GM21717 (cell line): ENCODE data around the gene ARRDC2.
"Not testable (repeated sequence)": the region's sequence is repeated elsewhere in the genome, so short reads cannot be mapped to it uniquely, and the experiment has no call there.

Experiments
- ATAC-seq: cut with Tn5 transposase; IDR thresholded peaks from one replicate; pipeline ENCODE4 v1.9.1; 2021; ENCODE audit warnings: mild to moderate bottlenecking, moderate library complexity; ENCODE audit not compliant: unreplicated experiment

Gene ARRDC2

DNA sequence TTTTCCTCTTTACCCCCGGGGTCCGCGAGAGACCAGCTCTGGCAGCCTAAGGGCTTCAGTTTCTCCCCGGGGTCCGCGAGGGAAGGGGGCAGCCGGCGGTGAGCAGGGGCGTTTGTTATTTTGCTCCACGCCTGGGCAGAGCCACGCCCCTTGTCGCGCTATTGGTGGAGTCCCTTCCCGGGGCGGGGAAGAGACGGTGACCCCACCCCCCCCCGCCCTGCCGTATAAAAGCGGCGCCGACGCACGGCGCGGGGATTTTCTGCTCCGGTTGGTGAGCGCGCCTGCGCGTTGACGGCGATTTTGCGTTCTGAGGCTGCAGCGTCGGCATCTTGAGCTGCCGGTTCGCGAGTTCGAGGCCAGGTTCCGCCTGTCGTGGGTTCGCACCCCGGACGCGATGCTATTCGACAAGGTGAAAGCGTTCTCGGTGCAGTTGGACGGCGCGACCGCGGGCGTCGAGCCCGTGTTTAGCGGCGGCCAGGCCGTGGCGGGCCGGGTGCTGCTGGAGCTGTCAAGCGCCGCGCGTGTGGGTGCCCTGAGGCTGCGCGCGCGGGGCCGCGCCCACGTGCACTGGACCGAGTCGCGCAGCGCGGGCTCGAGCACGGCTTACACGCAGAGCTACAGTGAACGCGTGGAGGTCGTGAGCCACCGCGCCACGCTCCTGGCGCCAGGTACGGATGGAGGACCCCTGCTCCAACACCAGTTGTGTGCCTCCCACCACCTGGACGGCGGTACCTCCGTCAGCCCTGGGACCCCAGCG, at the start of gene ARRDC2:
ARRDC2 (plus strand) TSS at position 254 of the 757 bp plus-strand sequence; CDS start at position 395, 141 bp downstream.
- no peak for ATAC-seq

DNA sequence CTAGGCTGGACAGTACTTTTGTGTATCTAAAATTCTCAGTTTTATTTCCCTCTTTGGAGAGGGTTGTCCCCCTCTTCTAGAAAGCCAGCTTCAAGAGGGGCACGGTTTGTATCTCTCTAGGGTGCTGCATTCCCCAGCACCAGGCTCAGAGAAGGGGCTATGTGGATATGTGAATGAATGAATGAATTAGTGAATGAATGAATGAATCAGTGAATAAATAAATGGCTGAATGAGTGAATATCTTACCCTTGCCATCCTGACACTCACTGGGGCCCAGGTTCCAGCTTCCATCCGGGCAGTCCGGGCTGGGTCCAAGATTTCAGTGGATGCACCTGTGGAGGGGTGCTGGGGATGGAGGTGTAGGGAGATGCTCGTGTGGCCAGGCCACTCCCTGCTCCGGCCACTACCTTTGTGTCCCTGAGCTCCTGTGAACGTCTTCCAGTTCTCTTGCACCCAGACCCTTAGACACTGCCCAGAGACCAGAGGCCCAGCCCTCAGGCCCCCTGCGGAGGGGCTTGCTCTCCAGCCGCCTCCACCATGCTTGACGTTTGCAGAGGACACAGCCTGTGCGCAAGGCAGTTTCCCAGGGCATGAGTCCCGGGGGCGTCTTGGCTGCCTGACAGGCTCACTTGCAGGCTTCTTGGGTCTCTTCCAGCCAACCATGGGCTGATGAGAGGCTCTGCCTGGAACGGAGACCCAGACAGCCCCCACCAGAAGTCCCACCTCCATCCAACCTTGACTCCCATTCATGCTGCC, 43.9 kb upstream of the ARRDC2 start:
- no peak for ATAC-seq

DNA sequence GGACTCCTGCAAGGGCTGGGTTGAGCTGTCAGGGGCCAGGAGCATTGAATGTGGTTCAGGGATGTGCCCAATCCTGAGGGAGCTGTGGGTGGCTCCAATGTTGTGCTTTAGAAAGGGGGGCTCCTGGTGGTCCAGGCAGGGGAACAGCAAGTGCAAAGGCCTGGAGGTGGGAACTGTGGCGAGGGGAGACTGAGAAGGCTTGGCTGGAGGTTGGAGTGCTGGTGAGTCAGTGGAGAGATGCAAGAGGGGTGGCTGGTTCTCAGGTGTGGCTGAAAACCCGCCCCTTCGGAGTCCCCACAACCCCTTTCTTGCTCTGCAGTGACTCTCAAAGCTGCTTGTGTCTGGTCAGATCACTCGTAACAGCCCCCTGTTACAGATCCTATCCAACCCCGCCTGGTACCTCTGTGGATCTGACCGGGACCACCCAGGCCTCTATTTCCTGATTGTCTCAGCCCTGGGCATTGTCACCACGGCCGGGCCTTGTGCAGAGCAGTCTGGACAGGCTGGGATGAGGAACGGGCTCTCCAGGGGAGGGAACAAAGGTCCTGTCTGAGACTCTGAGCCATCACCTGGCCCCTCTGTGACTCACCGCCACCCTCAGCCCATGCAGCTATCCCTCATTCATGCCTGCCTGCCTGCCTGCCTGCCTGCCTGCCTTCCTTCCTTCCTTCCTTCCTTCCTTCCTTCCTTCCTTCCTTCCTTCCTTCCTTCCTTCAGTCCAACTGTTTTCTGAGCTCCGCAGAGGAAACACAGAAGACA, 42.4 kb upstream of the ARRDC2 start:
- ATAC-seq: no peak

DNA sequence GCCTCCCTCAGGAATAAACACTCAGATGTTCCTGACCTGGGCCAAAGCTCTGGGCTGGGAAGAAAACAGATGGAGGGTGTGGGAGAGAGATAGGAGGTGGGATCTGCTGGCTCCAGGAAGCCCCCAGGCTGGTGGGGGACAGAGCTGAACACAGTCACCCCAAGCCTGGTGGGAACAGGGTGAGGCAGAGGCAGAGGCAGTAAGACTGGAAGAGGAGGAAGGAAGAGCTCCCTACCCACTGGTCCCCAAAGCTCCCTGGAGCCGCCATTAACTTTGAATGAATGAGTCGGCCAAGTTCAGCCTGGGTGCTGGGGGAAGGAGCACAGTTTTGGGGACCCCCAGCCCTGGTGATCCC, 41.9 kb upstream of the ARRDC2 start:
- ATAC-seq: no peak

DNA sequence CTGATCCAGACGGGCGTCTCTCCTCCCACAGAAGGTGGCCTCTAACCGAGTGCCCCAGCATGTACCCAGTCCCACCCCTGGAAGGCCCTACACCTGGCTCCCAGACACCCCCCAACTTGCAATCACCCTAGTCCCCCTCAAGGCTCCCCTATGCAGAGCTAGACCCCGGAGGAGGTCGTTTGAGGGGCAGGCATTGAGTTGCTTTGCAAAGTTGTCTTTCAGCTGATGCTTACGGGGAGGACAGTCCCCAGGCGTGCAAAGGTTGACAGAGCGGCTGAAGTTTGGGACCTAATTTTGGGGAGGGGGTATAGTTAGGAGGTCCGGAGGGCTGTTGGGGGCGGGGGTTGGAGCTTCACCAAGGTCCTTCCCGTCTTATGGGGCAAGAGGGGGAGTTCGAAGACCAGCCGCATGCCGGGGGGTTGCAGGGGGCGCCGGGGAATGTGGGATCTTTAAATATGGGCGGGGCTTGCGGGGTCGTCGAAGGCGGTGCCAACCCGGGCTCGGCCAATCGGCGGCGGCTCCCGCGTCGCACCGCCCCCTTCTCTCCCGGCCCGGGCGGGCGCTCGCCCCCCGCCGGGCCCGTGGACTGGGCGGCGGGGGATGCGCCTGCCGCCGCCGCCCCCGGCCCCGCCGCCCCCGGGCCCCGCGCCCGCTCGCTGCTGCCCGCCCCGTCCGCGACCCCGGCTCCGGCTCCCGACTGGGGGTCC, 41.3 kb upstream of the ARRDC2 start, which contains the start of gene KCNN1:
KCNN1 (plus strand) TSS at position 558 of the 707 bp plus-strand sequence. CDS start 6,782 bp downstream, outside the sequence.
- no peak for ATAC-seq

DNA sequence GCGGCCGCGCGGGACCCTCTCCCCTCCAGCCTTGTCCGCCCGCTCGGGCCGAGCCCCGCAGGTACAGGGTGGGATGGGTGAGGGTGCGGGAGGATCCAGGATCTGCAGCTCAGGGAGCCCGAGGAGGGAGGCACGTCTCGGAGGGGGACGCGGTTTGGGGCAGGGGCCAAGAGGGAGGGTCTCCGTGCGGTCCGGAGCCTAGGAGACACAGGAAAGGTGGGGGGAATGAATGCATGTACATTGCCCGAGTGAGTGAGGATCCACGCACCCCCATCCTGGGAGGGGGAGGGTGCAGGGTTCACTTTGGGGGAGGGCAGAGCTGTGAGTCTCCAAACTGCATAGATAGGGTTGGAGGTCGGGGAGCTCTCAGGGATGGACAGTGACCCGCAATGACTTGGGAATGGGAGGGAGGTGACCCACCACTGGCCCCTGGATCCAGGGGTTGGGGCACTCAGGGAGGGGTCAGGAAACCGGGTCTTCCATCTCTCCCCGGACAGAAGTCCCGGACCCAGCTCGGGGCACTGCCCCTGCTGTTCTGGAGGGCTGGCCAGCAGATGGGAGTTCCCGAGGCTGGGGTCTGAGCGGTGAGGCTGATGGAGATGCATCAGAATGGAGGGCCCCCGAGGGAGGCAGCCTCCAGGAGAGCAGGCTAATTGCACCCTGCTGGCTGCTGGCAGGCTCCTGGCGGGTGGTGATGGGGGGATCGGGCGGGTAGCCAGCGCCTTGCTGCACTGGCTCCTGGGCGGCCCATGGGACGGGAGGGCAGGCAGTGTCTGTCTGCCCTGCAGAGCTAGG, 40.5 kb upstream of the ARRDC2 start:
- no peak for ATAC-seq

DNA sequence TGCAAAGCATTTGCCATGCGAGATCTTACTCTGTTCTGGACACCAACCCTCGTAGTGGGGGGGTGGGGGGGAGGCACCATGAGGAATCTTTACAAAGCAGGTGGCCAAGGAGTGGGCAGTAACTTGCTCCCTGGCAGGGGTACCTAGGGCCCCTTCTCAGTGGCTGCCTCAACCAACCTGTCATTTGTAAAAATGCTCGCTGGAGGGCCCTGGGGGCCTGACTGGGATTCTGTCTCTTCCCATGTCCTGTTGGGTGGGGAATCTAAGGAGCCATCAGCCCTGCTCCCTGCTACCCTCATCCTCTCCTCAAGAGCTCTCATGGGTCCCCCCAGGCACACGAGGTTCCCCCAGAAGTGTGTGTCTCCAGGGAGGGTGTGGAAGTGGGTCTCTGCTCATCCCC, 39.6 kb upstream of the ARRDC2 start:
- ATAC-seq: no peak

DNA sequence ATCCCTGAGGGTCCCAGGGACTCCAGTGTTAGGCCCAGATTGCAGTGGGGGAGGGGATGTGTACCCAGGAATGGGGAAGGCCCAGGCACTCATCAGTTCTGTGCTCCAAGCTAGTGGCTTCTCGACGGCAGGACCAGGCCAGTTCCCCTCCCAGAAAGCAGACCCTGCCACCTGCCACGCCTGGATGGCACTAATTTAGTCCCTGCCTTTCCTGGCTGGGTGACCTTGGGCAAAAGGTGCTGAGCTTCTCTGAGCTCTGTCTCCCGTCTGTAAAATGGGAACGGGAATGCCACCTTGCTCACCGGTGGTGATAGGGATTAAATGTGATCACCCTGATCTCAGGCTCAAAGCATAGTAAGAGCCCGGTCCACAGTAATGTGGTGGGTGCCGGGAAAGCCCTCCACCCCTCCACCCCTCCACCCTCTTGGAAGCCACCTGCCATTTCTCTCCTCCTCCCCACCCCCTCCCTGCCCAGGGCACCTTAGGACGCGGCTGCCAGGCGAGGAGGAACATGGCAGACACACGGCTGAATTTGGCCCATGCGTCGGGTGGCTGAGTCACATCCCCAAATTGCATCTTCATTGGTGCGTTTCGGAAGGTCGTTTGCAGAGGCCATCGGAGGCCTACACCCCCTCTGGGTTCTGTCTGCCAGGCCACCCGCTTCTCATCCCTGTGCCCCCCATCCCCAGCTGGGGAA, 38.7 kb upstream of the ARRDC2 start:
- no peak for ATAC-seq

DNA sequence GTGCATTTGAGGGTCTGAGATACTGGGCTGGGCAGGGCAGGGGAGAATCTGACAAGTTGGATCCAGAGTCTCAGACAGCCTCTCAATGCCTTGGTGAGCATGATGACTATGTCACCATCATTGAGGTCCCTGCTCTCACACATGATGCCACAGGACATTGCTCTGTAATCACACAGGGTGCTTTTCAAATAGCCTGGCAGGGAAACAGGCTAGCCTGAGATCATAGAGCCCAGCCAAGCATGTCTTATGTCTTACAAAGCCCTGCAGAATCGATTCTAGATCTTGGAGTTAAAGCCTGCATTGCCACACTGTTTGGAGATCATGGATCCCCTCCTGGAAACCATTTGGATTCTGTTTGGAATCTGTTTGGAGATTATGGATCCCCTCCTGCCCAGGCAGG, 35.7 kb upstream of the ARRDC2 start:
- no peak for ATAC-seq

DNA sequence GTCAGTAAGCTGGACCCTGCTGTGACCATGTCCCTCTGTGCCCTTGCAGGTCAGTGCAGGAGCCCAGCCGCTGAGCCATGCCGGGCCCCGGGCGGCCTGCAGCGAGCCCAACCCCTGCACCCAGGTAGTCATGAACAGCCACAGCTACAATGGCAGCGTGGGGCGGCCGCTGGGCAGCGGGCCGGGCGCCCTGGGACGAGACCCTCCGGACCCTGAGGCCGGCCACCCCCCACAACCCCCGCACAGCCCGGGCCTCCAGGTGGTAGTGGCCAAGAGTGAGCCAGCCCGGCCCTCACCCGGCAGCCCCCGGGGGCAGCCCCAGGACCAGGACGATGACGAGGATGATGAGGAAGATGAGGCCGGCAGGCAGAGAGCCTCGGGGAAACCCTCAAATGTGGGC, 34.2 kb upstream of the ARRDC2 start:
- ATAC-seq: no peak

DNA sequence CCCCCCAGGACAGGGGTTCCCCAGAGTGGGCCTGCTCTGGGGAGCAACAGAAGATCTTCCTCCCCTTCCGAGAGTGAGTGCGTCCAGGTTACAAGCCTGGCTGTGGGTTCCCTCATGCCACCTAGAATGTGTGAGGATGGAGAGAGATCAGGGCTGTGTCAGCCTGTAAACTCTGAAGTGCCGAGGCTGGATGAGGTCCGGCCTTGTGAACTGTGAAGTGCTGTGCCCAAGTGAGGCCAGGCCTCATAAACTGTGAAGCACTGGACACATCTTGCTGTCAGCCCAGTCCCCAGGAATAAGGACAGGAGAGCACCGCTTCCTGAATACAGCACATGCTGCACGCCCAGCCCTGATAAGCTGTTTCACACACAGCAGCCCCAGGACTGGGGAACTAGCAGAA, 33.4 kb upstream of the ARRDC2 start:
- ATAC-seq: no peak

DNA sequence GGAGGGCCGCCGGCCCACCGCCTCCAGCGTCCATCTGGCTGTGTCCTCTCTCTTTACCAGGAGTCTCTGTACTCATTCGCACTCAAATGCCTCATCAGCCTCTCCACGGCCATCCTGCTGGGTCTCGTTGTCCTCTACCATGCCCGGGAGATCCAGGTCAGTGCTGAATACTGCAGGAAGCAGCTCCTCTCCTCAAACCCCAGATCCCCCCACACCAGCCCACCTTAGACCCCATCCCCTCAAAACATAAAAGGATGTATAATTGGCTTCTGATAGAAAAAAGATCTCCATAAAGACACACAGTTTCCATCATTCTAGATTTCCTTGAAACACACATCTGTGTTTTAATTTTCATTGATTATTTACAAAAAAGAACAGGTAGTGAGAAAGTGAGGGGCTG, 32.9 kb upstream of the ARRDC2 start:
- ATAC-seq: no peak

DNA sequence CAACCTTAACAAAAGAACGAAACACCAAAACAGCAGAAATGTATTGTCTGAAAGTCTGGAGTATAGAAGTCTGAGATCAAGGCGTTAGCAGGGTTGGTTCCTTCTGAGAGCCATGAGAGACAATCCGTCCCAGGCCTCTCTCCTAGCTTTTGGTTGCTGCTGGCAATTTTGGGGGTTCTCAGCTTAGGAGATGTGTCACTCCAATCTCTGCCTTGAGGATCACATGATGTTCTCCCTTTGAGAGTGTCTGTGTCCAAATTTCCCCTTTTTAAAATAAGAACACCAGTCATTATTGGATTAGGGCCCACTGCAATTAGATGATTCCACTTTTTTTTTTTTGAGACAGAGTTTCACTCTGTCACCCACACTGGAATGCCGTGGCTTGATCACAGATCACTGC, 30.9 kb upstream of the ARRDC2 start:
- ATAC-seq: no peak

DNA sequence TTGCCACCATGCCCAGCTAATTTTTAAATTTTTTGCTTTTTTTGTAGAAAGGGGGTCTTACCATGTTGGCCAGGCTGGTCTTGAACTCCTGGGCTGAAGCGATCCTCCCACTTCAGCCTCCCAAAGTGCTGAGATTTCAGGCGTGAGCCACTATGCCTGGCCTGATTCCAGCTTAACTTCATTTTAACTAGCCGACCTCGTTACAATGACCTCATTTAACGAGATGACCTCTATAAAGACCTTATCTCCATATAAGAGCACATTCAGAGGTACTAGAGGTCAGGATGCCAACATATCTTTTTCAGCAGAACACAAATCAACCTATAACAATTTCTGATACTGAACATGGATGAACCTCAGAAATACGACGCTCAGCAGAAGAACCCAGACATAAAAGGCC, 30.5 kb upstream of the ARRDC2 start:
- no peak for ATAC-seq

DNA sequence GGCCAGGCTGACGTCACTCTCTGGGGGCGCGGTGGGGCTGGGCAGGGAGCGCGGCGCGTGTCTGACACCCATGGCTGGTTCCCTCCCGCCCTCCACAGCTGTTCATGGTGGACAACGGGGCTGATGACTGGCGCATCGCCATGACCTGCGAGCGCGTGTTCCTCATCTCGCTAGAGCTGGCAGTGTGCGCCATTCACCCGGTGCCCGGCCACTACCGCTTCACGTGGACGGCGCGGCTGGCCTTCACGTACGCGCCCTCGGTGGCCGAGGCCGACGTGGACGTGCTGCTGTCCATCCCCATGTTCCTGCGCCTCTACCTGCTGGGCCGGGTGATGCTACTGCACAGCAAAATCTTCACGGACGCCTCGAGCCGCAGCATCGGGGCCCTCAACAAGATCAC, 26.4 kb upstream of the ARRDC2 start:
- ATAC-seq: no peak

DNA sequence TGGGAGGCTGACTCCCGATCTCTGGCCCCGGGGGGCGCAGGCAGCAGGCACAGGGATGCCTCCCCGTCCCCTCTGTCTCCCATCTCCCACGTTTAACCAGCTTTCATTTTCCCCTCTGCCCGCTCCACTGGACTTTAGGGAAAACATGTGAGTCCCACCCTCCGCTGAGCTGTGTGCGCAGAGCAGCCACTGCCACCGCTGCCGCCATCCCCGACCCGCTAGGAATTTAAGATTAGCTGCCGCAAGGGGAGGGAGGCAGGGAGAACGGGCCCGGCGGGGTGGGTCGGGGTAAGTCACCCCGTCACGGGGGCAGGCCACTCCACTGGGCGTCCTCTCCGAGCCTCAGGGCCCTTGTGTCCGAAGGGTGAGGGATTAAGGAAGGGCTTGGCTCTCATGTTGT, 25.5 kb upstream of the ARRDC2 start:
- no peak for ATAC-seq

DNA sequence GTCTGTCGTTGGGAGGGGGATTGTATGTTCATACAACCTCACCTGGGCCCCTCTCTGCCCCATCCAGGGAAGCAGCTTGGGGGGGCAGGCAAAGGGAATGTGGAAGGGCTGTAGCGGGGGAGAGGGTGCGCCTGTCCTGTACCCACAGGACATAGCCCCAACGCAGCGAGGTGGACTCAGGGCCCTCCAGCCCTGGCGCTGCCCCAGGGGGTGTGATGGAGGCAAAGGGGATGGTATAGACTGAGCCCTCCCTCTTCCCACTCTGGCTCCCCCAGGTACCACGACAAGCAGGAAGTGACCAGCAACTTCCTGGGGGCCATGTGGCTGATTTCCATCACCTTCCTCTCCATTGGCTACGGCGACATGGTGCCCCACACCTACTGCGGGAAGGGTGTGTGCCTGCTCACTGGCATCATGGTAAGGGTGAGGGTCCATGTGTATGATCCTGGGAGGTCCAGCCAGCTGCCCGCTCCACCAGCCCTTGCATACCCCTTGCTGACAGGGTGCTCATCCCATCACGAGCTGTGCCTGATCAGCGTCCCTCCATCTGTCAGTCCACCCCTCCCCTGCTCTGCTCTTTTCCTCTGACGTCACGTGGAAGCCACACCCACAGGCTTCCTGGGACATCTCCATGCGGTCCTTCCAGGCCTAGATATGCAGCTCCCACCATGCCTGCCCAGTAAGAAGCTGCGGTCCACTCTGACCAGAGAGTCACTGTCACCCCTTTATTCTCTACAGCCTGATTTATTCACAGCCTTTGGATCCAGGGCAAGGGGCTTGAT, 22.7 kb upstream of the ARRDC2 start:
- no peak for ATAC-seq

DNA sequence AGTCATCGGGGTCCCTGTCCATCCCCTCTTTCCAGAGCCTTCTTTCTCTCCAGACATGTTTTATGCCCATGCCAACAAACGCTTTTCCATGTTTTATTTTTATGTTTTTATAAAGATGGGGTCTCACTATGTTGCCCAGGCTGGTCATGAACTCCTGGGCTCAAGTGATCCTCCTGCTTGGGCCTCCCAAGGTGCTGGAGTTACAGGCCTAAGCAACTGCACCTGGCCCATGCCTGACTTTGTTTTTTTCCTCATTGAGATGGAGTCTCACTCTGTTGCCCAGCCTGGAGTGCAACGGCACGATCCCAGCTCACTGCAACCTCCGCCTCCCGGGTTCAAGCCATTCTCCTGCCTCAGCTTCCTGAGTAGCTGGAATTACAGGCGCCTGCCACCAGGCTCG, 21.4 kb upstream of the ARRDC2 start:
- ATAC-seq: not testable (repeated sequence)

DNA sequence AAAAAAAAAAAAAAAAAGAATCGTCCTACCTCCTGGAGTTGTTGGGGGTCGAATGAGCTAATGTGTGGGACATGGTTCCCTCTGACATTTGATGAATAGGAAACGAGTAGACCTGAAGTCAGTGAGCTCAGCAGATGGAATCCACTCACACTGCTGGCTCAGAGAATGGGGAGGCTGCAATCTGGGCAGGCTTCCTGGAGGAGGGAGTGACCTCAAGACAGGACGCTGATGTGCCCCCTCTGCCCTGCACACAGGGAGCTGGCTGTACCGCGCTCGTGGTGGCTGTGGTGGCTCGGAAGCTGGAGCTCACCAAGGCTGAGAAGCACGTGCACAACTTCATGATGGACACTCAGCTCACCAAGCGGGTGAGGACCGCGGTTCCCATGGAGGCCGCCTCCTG, 19.8 kb upstream of the ARRDC2 start:
- no peak for ATAC-seq
